KMS-11 (cell line): ENCODE results near the gene DIAPH1.

Experiments
- H2AFZ ChIP-seq: fragments of 200-600 bp; sonication (generic); 2 replicates; pipeline ENCODE4 v1.6.1; 2016; ENCODE audit warnings: antibody characterized with exemption, mixed run types, low read depth
- H3K27ac ChIP-seq: fragments of 200-600 bp; sonication (generic); 2 replicates; pipeline ENCODE4 v1.6.1; 2016; ENCODE audit warnings: mild to moderate bottlenecking, mixed run types
- H3K27me3 ChIP-seq: fragments of 200-600 bp; sonication (generic); 2 replicates; pipeline ENCODE4 v1.6.1; 2017; ENCODE audit warnings: mild to moderate bottlenecking, low read depth, mixed run types, moderate library complexity; ENCODE audit not compliant: insufficient read depth
- H3K36me3 ChIP-seq: fragments of 200-600 bp; sonication (generic); 2 replicates; pipeline ENCODE4 v1.6.1; 2017; ENCODE audit warnings: mild to moderate bottlenecking, mixed run types; ENCODE audit not compliant: insufficient read depth
- H3K4me1 ChIP-seq: fragments of 200-600 bp; sonication (generic); 2 replicates; pipeline ENCODE4 v1.6.1; 2016; ENCODE audit warnings: mild to moderate bottlenecking, low read depth, mixed run types; ENCODE audit not compliant: poor library complexity, severe bottlenecking
- H3K4me2 ChIP-seq: fragments of 200-600 bp; sonication (generic); 2 replicates; pipeline ENCODE4 v1.7.0; 2016; ENCODE audit warnings: mild to moderate bottlenecking, mixed run types
- H3K4me3 ChIP-seq: fragments of 200-600 bp; sonication (generic); IDR thresholded peaks from 2 replicates; pipeline ENCODE4 v1.6.1; 2017; ENCODE audit warnings: low read depth, low read length, mixed read lengths; ENCODE audit not compliant: insufficient read depth
- H3K79me2 ChIP-seq: fragments of 200-600 bp; sonication (generic); 2 replicates; pipeline ENCODE4 v1.6.1; 2016; ENCODE audit warnings: low read depth, mixed run types; ENCODE audit not compliant: insufficient read depth
- H3K9ac ChIP-seq: fragments of 200-600 bp; sonication (generic); 2 replicates; pipeline ENCODE4 v1.6.1; 2016; ENCODE audit warnings: mild to moderate bottlenecking, mixed run types
- H4K20me1 ChIP-seq: fragments of 200-600 bp; sonication (generic); 2 replicates; pipeline ENCODE4 v1.6.1; 2016; ENCODE audit warnings: mild to moderate bottlenecking, mixed run types; ENCODE audit not compliant: insufficient read depth
- TF ChIP-seq, protein P1 (sequence below): fragments of 200-600 bp; sonication (generic); conservative IDR thresholded peaks from 2 replicates; pipeline ENCODE4 v1.6.1; 2017; ENCODE audit warnings: low read depth, mild to moderate bottlenecking, antibody characterized with exemption, low read length, moderate library complexity, mixed read lengths

The DIAPH1 gene

DNA sequence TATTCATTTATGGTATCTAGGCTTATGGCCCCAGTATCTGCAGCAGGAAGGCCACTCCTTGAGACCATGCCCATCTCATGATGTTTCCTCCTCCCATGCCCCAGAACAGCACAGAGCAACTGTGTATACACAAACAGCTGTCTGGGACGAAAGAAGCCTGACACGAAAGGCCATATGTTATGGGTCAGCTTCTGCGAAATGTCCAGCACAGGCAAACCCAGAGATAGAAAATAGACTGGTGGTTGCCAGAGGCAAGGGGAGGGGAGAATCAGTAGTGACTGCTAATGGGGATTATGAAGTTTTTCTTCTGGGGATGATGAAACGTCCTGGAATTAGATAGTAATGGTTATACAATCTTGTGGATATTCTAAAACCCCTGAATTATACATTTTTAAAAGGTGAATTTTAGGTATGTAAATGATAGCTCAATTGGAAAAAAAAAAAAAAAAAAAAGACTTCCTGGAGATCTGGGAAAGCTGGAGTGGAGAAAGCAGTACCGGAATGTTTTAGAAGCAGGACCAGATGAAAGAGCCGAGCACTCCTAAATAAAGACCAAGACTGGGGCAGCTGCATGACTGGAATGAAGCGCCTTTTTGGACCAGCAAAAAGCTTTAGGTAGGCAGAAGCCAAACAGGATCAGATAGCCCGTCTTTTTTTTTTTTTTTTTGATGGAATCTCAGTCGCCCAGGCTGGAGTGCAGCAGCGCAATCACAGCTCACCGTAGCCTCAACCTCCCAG lies 100.8 kb downstream of the DIAPH1 start:
- no peaks in the 10 kb centered on the region for H4K20me1 ChIP-seq
- TF ChIP-seq, protein P1, sequence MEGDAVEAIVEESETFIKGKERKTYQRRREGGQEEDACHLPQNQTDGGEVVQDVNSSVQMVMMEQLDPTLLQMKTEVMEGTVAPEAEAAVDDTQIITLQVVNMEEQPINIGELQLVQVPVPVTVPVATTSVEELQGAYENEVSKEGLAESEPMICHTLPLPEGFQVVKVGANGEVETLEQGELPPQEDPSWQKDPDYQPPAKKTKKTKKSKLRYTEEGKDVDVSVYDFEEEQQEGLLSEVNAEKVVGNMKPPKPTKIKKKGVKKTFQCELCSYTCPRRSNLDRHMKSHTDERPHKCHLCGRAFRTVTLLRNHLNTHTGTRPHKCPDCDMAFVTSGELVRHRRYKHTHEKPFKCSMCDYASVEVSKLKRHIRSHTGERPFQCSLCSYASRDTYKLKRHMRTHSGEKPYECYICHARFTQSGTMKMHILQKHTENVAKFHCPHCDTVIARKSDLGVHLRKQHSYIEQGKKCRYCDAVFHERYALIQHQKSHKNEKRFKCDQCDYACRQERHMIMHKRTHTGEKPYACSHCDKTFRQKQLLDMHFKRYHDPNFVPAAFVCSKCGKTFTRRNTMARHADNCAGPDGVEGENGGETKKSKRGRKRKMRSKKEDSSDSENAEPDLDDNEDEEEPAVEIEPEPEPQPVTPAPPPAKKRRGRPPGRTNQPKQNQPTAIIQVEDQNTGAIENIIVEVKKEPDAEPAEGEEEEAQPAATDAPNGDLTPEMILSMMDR, result no peak
- H3K4me2 ChIP-seq, result no peak overlapping the region
- no peaks in the 10 kb centered on the region; the same call in 1 of the 2 replicates for H3K36me3 ChIP-seq
- H3K4me3 ChIP-seq, result no peak overlapping the region
- H2AFZ ChIP-seq, result no peak overlapping the region
- no peaks in the 10 kb centered on the region for H3K27me3 ChIP-seq
- H3K4me1 ChIP-seq, result no peaks in the 10 kb centered on the region
- no peaks in the 10 kb centered on the region for H3K79me2 ChIP-seq
- H3K9ac ChIP-seq, result no peak overlapping the region
- no peak overlapping the region for H3K27ac ChIP-seq

DNA sequence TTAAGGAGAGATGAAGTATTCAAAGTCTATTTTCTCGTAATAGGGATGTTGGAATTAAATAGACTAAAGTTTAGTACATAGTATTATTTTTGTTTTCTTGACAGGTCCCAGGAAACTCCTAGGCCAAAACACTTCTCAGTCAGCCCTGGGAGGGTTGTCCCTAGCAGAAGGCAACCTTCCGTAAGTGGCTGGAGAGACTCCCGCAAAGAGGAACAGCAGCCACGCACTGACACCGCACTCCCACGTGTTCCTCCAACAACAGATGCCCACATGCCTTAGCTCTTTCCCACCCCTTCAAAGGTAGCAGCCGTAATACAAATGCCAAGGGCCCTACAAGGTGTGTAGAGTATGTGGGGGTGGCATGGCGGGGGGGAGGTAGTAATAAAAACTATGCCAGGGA lies 101.5 kb downstream of the DIAPH1 start:
- H3K27me3 ChIP-seq, result no peaks in the 10 kb centered on the region
- no peaks in the 10 kb centered on the region; the same call in 1 of the 2 replicates for H3K36me3 ChIP-seq
- H3K4me3 ChIP-seq, result no peak overlapping the region
- no peak overlapping the region for H3K9ac ChIP-seq
- H3K79me2 ChIP-seq, result no peaks in the 10 kb centered on the region
- H2AFZ ChIP-seq, result no peak overlapping the region
- H3K4me1 ChIP-seq, result no peaks in the 10 kb centered on the region
- TF ChIP-seq, protein P1, result no peak
- H4K20me1 ChIP-seq, result no peaks in the 10 kb centered on the region
- H3K27ac ChIP-seq, result no peak overlapping the region
- no peak overlapping the region for H3K4me2 ChIP-seq

DNA sequence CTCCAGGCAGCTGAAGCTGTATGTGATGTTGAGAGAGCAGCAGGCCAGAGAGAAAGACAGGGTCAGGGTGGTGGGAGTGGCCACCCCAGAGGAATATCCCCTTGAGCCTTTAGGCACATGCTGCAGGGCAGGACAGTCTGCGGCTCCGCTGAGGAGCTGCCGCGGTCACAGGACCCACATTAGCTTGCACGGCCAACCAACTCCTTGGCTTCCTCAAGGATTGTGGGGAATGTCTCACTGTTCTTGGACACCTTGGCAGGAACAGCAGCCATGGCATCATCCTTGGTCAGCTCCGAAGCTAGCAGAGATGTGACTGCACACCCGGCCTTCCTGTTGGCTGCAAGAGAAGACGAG lies 102.2 kb downstream of the DIAPH1 start:
- H3K27ac ChIP-seq, result no peak overlapping the region
- no peaks in the 10 kb centered on the region for H3K27me3 ChIP-seq
- H3K4me3 ChIP-seq, result no peak overlapping the region
- TF ChIP-seq, protein P1, result no peak
- no peak overlapping the region for H2AFZ ChIP-seq
- no peak overlapping the region for H3K4me2 ChIP-seq
- H3K79me2 ChIP-seq, result no peaks in the 10 kb centered on the region
- H3K4me1 ChIP-seq, result no peaks in the 10 kb centered on the region
- H3K9ac ChIP-seq, result no peak overlapping the region
- H4K20me1 ChIP-seq, result no peaks in the 10 kb centered on the region
- no peaks in the 10 kb centered on the region; the same call in 1 of the 2 replicates for H3K36me3 ChIP-seq

DNA sequence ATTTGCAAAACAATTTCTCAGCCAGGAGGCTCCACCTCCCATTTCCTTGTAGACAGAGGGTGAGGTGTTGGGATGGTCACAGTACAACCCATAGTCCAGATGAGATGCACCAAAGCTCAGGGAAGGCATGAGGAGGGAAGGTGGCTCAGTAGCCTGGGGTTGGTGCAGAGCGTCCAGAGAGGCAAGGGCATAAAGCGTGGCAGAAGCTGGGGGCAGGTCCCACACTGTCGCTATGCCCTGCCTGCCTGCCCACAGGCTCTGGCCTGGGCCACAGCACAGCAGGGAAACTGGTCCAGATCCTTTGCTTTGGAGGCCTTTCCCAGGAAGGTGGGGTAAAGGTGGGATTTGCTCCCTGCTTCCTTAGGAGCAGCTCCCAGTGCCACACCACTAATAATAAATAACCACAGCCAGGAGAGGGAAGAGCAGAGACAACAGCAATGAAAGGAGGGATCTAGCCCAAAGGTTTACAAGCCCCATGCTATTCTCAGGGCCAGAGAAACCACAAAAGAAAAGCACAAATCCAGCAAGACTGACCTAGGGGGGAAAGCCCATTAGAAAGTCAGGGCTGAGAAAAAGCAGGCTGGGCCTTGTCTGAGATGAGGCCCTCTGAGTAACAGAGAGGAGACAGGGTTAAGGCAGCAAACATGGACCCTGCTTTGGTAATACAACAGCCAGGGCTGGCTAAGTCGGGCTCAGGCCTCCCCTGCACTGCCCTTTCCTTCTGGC lies 102.7 kb downstream of the DIAPH1 start:
- H2AFZ ChIP-seq, result no peak overlapping the region
- H3K79me2 ChIP-seq, result no peaks in the 10 kb centered on the region
- no peak overlapping the region for H3K4me2 ChIP-seq
- TF ChIP-seq, protein P1, result no peak
- H4K20me1 ChIP-seq, result no peaks in the 10 kb centered on the region
- no peaks in the 10 kb centered on the region for H3K27me3 ChIP-seq
- H3K9ac ChIP-seq, result no peak overlapping the region
- H3K27ac ChIP-seq, result no peak overlapping the region
- H3K4me3 ChIP-seq, result no peak overlapping the region
- no peaks in the 10 kb centered on the region for H3K4me1 ChIP-seq
- no peaks in the 10 kb centered on the region; the same call in 1 of the 2 replicates for H3K36me3 ChIP-seq
